ENCODE measurements around the gene CEP162. TPM values are rescaled to one million over a fixed set of nuclear protein-coding genes. Genes with fewer than 3 reads are reported as not detected.
"Not testable (repeated sequence)": the region's sequence is repeated elsewhere in the genome, so short reads cannot be mapped to it uniquely, and the experiment has no call there.

The CEP162 gene
- total RNA-seq, 2 donors from 2014 or later: 6.9 to 9.8 TPM

GRCh38 chr6:84258268-84258667 is 30.8 kb upstream of the CEP162 start:
- Mint-ChIP-seq H3K27ac (no peak overlapping the region), H3K4me1 (ENCODE audit: low read depth in 2 of 2) (no peaks in the 10 kb centered on the region), H3K36me3 (no peaks in the 10 kb centered on the region), H3K27me3 (peaks cover 6 to 37% of the 10 kb centered on the region in 2 donors), H3K4me3 (no peak overlapping the region), H3K9me3 (no peaks in the 10 kb centered on the region)
- no peak for DNase-seq (ENCODE audit: low spot score)
- no peak for ATAC-seq

GRCh38 chr6:84255641-84256040 is 28.2 kb upstream of the CEP162 start:
- H3K9me3 Mint-ChIP-seq: no peaks in the 10 kb centered on the region
- H3K4me3 Mint-ChIP-seq: no peak overlapping the region
- ATAC-seq (no peak), DNase-seq (ENCODE audit: low spot score) (no peak)
- H3K27ac Mint-ChIP-seq: no peak overlapping the region
- H3K4me1 Mint-ChIP-seq (ENCODE audit: low read depth in 2 of 2): no peaks in the 10 kb centered on the region
- peaks cover 10 to 38% of the 10 kb centered on the region in 2 donors for H3K27me3 Mint-ChIP-seq
- H3K36me3 Mint-ChIP-seq: no peaks in the 10 kb centered on the region

- DNase-seq (ENCODE audit: low spot score) (no peak), ATAC-seq (no peak)
- peaks cover 14 to 50% of the 10 kb centered on the region in 2 donors for H3K27me3 Mint-ChIP-seq
- no peaks in the 10 kb centered on the region for H3K9me3 Mint-ChIP-seq
- H3K36me3 Mint-ChIP-seq: no peaks in the 10 kb centered on the region
- no peak overlapping the region for H3K4me3 Mint-ChIP-seq
- H3K4me1 Mint-ChIP-seq (ENCODE audit: low read depth in 2 of 2): no peaks in the 10 kb centered on the region
- H3K27ac Mint-ChIP-seq: no peak overlapping the region
Measured at GRCh38 chr6:84253380-84253779, 25.9 kb upstream of the CEP162 start.

- Mint-ChIP-seq H3K4me1 (ENCODE audit: low read depth in 2 of 2) (no peaks in the 10 kb centered on the region), H3K4me3 (no peak overlapping the region), H3K36me3 (no peaks in the 10 kb centered on the region), H3K27ac (no peak overlapping the region), H3K27me3 (peaks cover 14 to 55% of the 10 kb centered on the region in 2 donors), H3K9me3 (no peaks in the 10 kb centered on the region)
- no peak for DNase-seq (ENCODE audit: low spot score)
- no peak for ATAC-seq
Measured at GRCh38 chr6:84251891-84252539, 24.6 kb upstream of the CEP162 start.

GRCh38 chr6:84249724-84250123 is 22.3 kb upstream of the CEP162 start:
- ATAC-seq (no peak), DNase-seq (ENCODE audit: low spot score) (no peak)
- Mint-ChIP-seq H3K27me3 (peaks cover 14 to 41% of the 10 kb centered on the region in 2 donors), H3K27ac (no peak overlapping the region), H3K9me3 (no peaks in the 10 kb centered on the region), H3K36me3 (no peaks in the 10 kb centered on the region), H3K4me1 (ENCODE audit: low read depth in 2 of 2) (no peaks in the 10 kb centered on the region), H3K4me3 (no peak overlapping the region)

- not testable (repeated sequence) for DNase-seq (ENCODE audit: low spot score); H3K27ac Mint-ChIP-seq; H3K4me1 Mint-ChIP-seq (ENCODE audit: low read depth in 2 of 2); H3K9me3 Mint-ChIP-seq; H3K36me3 Mint-ChIP-seq; H3K4me3 Mint-ChIP-seq; ATAC-seq
- H3K27me3 Mint-ChIP-seq: peaks cover 8 to 14% of the 10 kb centered on the region in 2 donors
Measured at GRCh38 chr6:84244416-84245081, 17.1 kb upstream of the CEP162 start.

- ATAC-seq (no peak), DNase-seq (ENCODE audit: low spot score) (no peak)
- no peaks in the 10 kb centered on the region for H3K4me1 Mint-ChIP-seq (ENCODE audit: low read depth in 2 of 2)
- no peak overlapping the region for H3K4me3 Mint-ChIP-seq
- no peaks in the 10 kb centered on the region for H3K36me3 Mint-ChIP-seq
- H3K27me3 Mint-ChIP-seq: peaks cover 4 to 8% of the 10 kb centered on the region in 2 donors
- H3K27ac Mint-ChIP-seq: no peak overlapping the region
- no peaks in the 10 kb centered on the region for H3K9me3 Mint-ChIP-seq
Measured at GRCh38 chr6:84243240-84243639, 15.8 kb upstream of the CEP162 start.

GRCh38 chr6:84242265-84242664 is 14.8 kb upstream of the CEP162 start:
- Mint-ChIP-seq H3K4me1 (ENCODE audit: low read depth in 2 of 2) (no peaks in the 10 kb centered on the region), H3K36me3 (no peaks in the 10 kb centered on the region), H3K27ac (no peak overlapping the region), H3K4me3 (no peak overlapping the region), H3K9me3 (no peaks in the 10 kb centered on the region), H3K27me3 (peaks cover 8 to 16% of the 10 kb centered on the region in 2 donors)
- DNase-seq (ENCODE audit: low spot score): no peak
- no peak for ATAC-seq

- peaks cover 12 to 17% of the 10 kb centered on the region in 2 donors for H3K27me3 Mint-ChIP-seq
- peak overlapping the region; percentile 96 for H3K4me3 Mint-ChIP-seq
- no peak for ATAC-seq
- H3K36me3 Mint-ChIP-seq: no peaks in the 10 kb centered on the region
- H3K9me3 Mint-ChIP-seq: no peaks in the 10 kb centered on the region
- no peak for DNase-seq (ENCODE audit: low spot score)
- H3K4me1 Mint-ChIP-seq (ENCODE audit: low read depth in 2 of 2): peaks cover 13 to 16% of the 10 kb centered on the region in 2 donors
- peak overlapping the region; percentile 74 to 96 for H3K27ac Mint-ChIP-seq
Measured at GRCh38 chr6:84228198-84228543, 728 bp upstream of the CEP162 start.

GRCh38 chr6:84227044-84227433 is 404 bp downstream of the CEP162 start:
- Mint-ChIP-seq H3K27ac (peak overlapping the region; percentile 74 to 96), H3K4me3 (peak overlapping the region; percentile 96), H3K9me3 (no peaks in the 10 kb centered on the region), H3K36me3 (no peaks in the 10 kb centered on the region), H3K4me1 (ENCODE audit: low read depth in 2 of 2) (peaks cover 13 to 20% of the 10 kb centered on the region in 2 donors), H3K27me3 (peaks cover 6 to 10% of the 10 kb centered on the region in 2 donors)
- ATAC-seq (peak; percentile 1 to 34), DNase-seq (ENCODE audit: low spot score) (no peak)

- peaks cover 13 to 21% of the 10 kb centered on the region in 2 donors for H3K4me1 Mint-ChIP-seq (ENCODE audit: low read depth in 2 of 2)
- DNase-seq (ENCODE audit: low spot score): no peak
- no peaks in the 10 kb centered on the region for H3K27me3 Mint-ChIP-seq
- H3K36me3 Mint-ChIP-seq: no peaks in the 10 kb centered on the region
- no peak for ATAC-seq
- H3K9me3 Mint-ChIP-seq: no peaks in the 10 kb centered on the region
- no peak overlapping the region for H3K4me3 Mint-ChIP-seq
- H3K27ac Mint-ChIP-seq: no peak overlapping the region
Measured at GRCh38 chr6:84224251-84224650, 3.2 kb downstream of the CEP162 start.

- not testable (repeated sequence) for H3K36me3 Mint-ChIP-seq; H3K4me3 Mint-ChIP-seq; H3K27me3 Mint-ChIP-seq; ATAC-seq; H3K27ac Mint-ChIP-seq; H3K9me3 Mint-ChIP-seq; DNase-seq (ENCODE audit: low spot score)
- peaks cover 11 to 18% of the 10 kb centered on the region in 2 donors for H3K4me1 Mint-ChIP-seq (ENCODE audit: low read depth in 2 of 2)
Measured at GRCh38 chr6:84223608-84224007, 3.8 kb downstream of the CEP162 start.

GRCh38 chr6:84222426-84222825 is 5.0 kb downstream of the CEP162 start:
- H3K36me3 Mint-ChIP-seq: no peaks in the 10 kb centered on the region
- H3K27me3 Mint-ChIP-seq: no peaks in the 10 kb centered on the region
- peak overlapping the region in 1 of 2 donors; percentile 14 for H3K27ac Mint-ChIP-seq
- H3K4me3 Mint-ChIP-seq: no peak overlapping the region
- no peaks in the 10 kb centered on the region for H3K9me3 Mint-ChIP-seq
- ATAC-seq: peak in 1 of 2 donors; percentile 44
- peaks cover 4 to 11% of the 10 kb centered on the region in 2 donors for H3K4me1 Mint-ChIP-seq (ENCODE audit: low read depth in 2 of 2)
- no peak for DNase-seq (ENCODE audit: low spot score)

GRCh38 chr6:84220809-84221409 is 6.5 kb downstream of the CEP162 start:
- Mint-ChIP-seq H3K36me3 (no peaks in the 10 kb centered on the region), H3K27ac (no peak overlapping the region), H3K4me1 (ENCODE audit: low read depth in 2 of 2) (peaks cover 3 to 9% of the 10 kb centered on the region in 2 donors), H3K9me3 (no peaks in the 10 kb centered on the region), H3K4me3 (no peak overlapping the region), H3K27me3 (no peaks in the 10 kb centered on the region)
- ATAC-seq (no peak), DNase-seq (ENCODE audit: low spot score) (no peak)

All from natural killer cell treated with Interleukin-12 subunit alpha and Interleukin-12 subunit beta and Interleukin-15 and Interleukin-18, amount 100 ng/mL, for 72 hours (primary cell).